ENCODE data around the gene KDM6B.
A peak's percentile ranks its signal among the peaks of the same experiment; 100 is the strongest.
"Not testable (repeated sequence)": the region's sequence is repeated elsewhere in the genome, so short reads cannot be mapped to it uniquely, and the experiment has no call there.

The KDM6B gene

DNA sequence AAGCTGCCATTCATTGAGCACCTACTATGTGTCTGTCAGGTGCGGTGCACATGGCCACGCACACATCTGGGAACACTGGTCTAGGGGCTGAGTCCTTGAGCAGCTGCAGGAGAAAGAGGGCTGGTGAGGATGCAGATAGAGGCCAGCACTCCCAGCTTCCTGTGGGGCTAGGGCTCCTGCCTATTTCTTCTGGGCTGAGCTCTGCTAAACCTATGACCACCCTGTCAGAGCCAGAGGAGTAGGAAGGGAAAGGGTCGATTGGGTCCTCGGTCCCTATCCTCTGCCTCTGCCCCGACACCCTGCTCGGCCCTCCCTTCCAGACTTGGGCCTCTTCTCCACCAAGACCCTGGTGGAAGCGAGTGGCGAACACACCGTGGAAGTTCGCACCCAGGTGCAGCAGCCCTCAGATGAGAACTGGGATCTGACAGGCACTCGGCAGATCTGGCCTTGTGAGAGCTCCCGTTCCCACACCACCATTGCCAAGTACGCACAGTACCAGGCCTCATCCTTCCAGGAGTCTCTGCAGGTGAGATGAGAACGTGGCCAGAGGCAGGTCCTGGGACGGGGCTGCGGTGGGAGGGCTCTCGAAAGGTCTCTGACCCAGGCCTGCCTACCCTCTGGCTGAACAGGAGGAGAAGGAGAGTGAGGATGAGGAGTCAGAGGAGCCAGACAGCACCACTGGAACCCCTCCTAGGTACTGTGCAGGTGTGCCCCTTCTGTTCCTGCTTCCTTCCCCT is 16.9 kb downstream of the KDM6B start:
- DNase-seq (ENCODE audit: low read depth in 2 of 2, low spot score in 1 of 2), result no peak

GRCh38 chr17:7851438-7852261 is 17.6 kb downstream of the KDM6B start:
- peak; percentile 73 to 82 for DNase-seq (ENCODE audit: low read depth in 2 of 2, low spot score in 1 of 2)

DNA sequence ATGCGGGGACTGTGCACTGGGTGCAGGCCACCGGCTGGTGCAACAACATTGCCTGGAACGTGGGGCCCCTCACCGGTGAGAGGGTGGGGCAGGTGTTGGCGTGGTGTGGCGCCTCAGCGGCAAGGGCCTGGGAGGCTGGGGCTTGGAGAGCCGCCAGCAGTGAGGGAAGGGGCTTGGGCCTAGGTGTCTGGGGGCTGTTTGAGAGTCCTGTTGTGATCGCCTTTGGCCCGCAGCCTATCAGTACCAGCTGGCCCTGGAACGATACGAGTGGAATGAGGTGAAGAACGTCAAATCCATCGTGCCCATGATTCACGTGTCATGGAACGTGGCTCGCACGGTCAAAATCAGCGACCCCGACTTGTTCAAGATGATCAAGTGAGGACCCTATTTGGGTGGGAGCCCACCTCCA is 18.2 kb downstream of the KDM6B start:
- no peak for DNase-seq (ENCODE audit: low read depth in 2 of 2, low spot score in 1 of 2)

GRCh38 chr17:7852919-7853690 is 19.1 kb downstream of the KDM6B start:
- DNase-seq (ENCODE audit: low read depth in 2 of 2, low spot score in 1 of 2), result no peak

GRCh38 chr17:7853691-7854038 is 19.6 kb downstream of the KDM6B start:
- DNase-seq (ENCODE audit: low read depth in 2 of 2, low spot score in 1 of 2), result no peak

GRCh38 chr17:7854078-7854777 is 20.2 kb downstream of the KDM6B start:
- no peak for DNase-seq (ENCODE audit: low read depth in 2 of 2, low spot score in 1 of 2)

DNA sequence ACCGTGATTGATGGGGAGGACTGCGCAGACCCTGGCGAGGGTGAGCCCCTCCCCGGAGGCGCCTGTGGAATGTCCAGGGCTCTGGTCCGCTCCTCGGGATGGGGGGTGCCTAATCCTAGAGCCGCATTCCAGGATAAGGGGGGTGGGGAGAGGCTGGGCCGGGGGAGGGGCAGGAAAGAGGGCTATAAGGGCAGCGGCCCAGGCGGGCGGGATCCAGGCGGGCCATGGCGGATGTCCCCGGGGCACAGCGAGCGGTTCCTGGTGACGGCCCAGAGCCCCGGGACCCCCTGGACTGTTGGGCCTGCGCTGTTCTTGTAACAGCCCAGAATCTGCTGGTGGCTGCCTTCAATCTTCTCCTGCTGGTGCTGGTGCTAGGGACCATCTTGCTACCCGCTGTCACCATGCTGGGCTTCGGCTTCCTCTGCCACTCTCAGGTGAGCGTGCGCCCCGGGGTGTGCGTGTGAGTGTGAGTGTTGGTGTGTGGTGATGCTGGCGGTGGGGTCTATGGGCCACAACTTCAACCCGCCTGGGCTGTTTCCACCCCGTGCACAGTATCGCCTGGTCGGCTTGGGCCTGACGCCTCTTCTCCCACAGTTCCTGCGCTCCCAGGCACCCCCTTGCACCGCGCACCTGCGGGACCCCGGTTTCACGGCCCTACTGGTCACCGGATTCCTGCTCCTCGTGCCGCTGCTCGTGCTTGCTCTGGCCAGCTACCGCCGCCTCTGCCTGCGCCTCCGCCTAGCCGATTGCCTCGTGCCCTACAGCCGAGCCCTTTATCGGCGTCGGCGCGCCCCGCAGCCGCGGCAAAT is 21.0 kb downstream of the KDM6B start, which contains the start of gene TMEM88:
TSS of gene TMEM88 (plus strand) at position 216 of the 809 bp plus-strand sequence. CDS start at position 225, 9 bp downstream.
- DNase-seq (ENCODE audit: low read depth in 2 of 2, low spot score in 1 of 2), result no peak

DNA sequence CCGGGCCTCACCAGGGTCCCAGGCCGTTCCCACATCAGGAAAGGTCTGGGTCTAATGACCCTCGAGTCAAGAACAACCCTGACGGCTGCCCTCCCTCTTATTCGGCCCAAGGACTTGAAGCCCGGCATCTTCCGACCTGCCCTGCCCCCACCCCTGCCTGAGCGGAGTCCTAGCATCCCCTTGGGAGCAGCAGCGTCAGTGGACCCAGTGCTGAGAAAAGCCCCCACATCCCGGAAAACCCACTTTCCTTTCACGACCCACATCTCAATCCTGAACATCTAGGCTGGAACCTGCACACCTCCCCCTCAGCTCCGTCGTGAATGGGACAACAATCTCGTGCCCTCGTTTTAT is 21.6 kb downstream of the KDM6B start:
- DNase-seq (ENCODE audit: low read depth in 2 of 2, low spot score in 1 of 2), result no peak

DNA sequence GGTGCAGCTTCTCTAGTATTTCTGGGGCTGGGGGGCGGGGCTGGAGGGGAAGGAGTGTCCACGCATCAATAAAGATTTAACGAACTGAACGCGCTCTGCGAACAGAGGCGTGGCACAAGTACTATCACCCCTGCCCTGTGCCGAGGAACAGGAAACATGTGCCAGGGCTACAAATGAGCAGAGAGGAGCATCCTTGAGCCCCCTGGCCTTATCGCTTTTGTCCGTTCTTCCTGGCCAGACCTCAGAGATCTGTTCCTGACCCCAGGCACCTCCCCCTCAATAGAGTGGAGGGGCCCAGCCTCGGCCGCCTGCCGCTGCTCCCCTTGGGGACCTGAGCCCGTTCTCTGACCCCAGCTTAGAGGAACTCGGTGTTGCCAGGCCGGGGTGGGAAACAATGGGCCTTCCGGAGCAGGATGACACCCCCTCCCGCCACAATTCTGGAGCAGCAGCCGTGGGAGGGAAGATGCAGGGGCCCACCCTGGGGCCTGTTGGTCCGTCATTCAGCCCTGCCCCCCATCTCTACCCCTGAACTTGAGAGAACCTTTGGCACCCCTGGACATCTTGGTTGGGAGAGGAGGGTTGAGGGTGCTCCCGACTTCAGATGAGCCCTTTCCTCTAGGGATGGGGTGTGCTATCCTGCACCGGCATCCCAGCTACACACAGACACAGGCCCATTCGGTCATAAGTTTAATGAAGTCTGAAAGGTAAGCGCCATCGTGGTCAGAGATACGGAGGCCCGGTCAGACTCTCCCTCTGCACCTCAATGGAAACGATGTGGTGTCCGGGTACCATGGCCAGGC is 22.2 kb downstream of the KDM6B start:
- DNase-seq (ENCODE audit: low read depth in 2 of 2, low spot score in 1 of 2), result no peak

GRCh38 chr17:7856811-7857712 is 23.0 kb downstream of the KDM6B start, which contains the start of gene NAA38:
Gene NAA38, minus strand, starts transcription at chr17:7857559. Its CDS starts 96 bp downstream, at chr17:7857463.
- peak; percentile 85 to 88 for DNase-seq (ENCODE audit: low read depth in 2 of 2, low spot score in 1 of 2)

GRCh38 chr17:7857713-7858521 is 23.9 kb downstream of the KDM6B start, which contains the start of gene CYB5D1:
Gene CYB5D1, plus strand, starts transcription at chr17:7858003. Its CDS starts 132 bp downstream, at chr17:7858135.
- peak; percentile 80 to 81 for DNase-seq (ENCODE audit: low read depth in 2 of 2, low spot score in 1 of 2)

DNA sequence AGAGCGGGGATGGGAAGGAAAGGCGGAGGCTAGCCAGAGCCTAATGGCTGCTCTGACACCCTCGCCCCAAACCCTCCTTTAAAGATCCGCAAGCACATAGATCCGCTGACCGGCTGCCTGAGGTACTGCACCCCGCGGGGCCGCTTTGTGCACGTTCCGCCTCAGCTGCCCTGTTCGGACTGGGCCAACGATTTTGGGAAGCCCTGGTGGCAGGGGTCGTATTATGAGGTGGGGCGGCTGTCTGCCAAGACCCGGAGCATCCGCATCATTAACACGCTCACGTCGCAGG is 24.4 kb downstream of the KDM6B start:
- DNase-seq (ENCODE audit: low read depth in 2 of 2, low spot score in 1 of 2), result no peak

- no peak for DNase-seq (ENCODE audit: low read depth in 2 of 2, low spot score in 1 of 2)
These were observed 25.0 kb downstream of the KDM6B start for GRCh38 chr17:7859028-7859427.

GRCh38 chr17:7862692-7863437 is 28.8 kb downstream of the KDM6B start:
- no peak for DNase-seq (ENCODE audit: low read depth in 2 of 2, low spot score in 1 of 2)

- DNase-seq (ENCODE audit: low read depth in 2 of 2, low spot score in 1 of 2), result not testable (repeated sequence)
These were observed 30.4 kb downstream of the KDM6B start for GRCh38 chr17:7864384-7864783.

GRCh38 chr17:7864995-7865650 is 31.1 kb downstream of the KDM6B start:
- no peak for DNase-seq (ENCODE audit: low read depth in 2 of 2, low spot score in 1 of 2)
